ENCODE measurements around the gene PAK1IP1. TPM values are rescaled to one million over a fixed set of nuclear protein-coding genes. Genes with fewer than 3 reads are reported as not detected.

Gene PAK1IP1
- total and polyA plus RNA-seq, 7 donors: 6.6 to 14.6 (median 10.8) TPM

DNA sequence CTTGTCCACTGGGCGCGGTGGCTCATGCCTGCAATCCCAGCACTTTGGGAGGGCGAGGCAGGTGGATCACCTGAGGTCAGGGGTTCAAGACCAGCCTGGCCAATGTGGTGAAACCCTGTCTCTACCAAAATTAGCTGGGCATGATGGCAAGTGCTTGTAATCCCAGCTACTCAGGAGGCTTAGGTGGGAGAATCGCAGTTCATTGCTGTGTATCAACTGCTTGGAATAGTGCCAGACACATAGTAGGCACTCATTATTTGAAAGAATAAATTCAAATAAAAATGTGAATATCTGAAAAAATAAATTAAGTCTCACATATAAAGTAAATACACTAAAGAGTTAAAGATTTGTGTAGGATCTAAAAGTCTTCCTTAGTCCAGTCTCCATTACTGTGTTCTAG lies 1.9 kb downstream of the PAK1IP1 start:
- Histone ChIP-seq H3K36me3 (peaks cover 0 to 39% (median 2%) of the 10 kb centered on the region in 4 donors), H3K4me1 (peaks cover 0 to 31% (median 27%) of the 10 kb centered on the region in 4 donors), H3K9me3 (no peaks in the 10 kb centered on the region), H3K4me3 (no peak overlapping the region), H3K27ac (no peak overlapping the region), H3K27me3 (no peaks in the 10 kb centered on the region)
- TF ChIP-seq POLR2AphosphoS5 (IDR thresholded peaks at IDR 0.05) (no peak), EP300 (IDR thresholded peaks at IDR 0.05) (no peak), POLR2A (IDR thresholded peaks at IDR 0.05) (no peak)
- TF ChIP-seq, protein P1, sequence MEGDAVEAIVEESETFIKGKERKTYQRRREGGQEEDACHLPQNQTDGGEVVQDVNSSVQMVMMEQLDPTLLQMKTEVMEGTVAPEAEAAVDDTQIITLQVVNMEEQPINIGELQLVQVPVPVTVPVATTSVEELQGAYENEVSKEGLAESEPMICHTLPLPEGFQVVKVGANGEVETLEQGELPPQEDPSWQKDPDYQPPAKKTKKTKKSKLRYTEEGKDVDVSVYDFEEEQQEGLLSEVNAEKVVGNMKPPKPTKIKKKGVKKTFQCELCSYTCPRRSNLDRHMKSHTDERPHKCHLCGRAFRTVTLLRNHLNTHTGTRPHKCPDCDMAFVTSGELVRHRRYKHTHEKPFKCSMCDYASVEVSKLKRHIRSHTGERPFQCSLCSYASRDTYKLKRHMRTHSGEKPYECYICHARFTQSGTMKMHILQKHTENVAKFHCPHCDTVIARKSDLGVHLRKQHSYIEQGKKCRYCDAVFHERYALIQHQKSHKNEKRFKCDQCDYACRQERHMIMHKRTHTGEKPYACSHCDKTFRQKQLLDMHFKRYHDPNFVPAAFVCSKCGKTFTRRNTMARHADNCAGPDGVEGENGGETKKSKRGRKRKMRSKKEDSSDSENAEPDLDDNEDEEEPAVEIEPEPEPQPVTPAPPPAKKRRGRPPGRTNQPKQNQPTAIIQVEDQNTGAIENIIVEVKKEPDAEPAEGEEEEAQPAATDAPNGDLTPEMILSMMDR (IDR thresholded peaks at IDR 0.05): no peak
- DNase-seq: no peak
- intact Hi-C loops (cut with DNase I): no loop called here
- 95 to 96% methylated on average over 4 of the region's 4 CpGs for WGBS, 2 donors

GRCh38 chr6:10713962-10714361 lies 19.2 kb downstream of the PAK1IP1 start:
- Histone ChIP-seq H3K9me3 (peaks cover 0 to 4% (median 0%) of the 10 kb centered on the region in 4 donors), H3K4me1 (no peaks in the 10 kb centered on the region), H3K27ac (no peak overlapping the region), H3K27me3 (no peaks in the 10 kb centered on the region), H3K36me3 (peaks cover 0 to 14% (median 1%) of the 10 kb centered on the region in 4 donors), H3K4me3 (no peak overlapping the region)
- 88 to 91% methylated on average over 8 of the region's 8 CpGs for whole genome bisulfite sequencing, 2 donors
- intact Hi-C loops (cut with DNase I): no loop called here
- TF ChIP-seq EP300 (IDR thresholded peaks at IDR 0.05) (no peak), POLR2AphosphoS5 (IDR thresholded peaks at IDR 0.05) (no peak), POLR2A (IDR thresholded peaks at IDR 0.05) (no peak)
- TF ChIP-seq, protein P1 (IDR thresholded peaks at IDR 0.05): no peak
- no peak for DNase-seq

DNA sequence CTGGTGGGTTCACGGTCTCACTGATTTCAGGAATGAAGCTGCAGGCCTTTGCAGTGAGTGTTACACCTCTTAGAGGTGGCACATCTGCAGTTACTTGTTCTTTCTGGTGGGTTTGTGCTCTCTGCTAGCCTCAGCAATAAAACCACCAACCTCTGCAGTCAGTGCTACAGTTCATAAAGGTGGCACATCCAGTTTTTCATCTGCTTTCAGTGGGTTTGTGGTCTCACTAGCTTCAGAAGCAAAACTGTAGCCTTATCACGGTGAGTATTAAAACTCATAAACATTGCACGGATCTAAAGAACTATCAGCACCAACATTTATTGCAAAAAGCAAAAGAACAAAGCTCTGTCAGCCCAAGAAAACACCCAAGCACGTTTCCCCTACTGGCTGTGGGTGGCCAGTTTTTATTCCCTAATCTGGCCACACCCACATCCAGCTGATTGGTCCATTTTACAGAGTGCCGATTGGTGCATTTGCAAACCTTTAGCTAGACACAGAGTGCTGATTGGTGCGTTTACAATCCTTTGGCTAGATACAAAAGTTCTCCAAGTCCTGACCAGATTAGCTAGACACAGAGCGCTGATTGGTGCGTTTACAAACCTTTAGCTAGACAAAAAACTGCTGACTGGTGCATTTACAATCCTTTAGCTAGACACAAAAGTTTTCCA lies 24.7 kb downstream of the PAK1IP1 start:
- no peaks in the 10 kb centered on the region for H3K36me3 ChIP-seq
- peaks cover 0 to 4% (median 0%) of the 10 kb centered on the region in 4 donors for H3K9me3 ChIP-seq
- DNase-seq: no peak
- TF ChIP-seq POLR2AphosphoS5 (IDR thresholded peaks at IDR 0.05) (no peak), POLR2A (IDR thresholded peaks at IDR 0.05) (no peak), EP300 (IDR thresholded peaks at IDR 0.05) (no peak)
- TF ChIP-seq, protein P1 (IDR thresholded peaks at IDR 0.05): no peak
- peaks cover 0 to 28% (median 13%) of the 10 kb centered on the region in 4 donors for H3K4me1 ChIP-seq
- intact Hi-C loops (cut with DNase I): no loop called here
- peak overlapping the region; percentile 29 to 60 (median 52) for H3K4me3 ChIP-seq
- H3K27me3 ChIP-seq: no peaks in the 10 kb centered on the region
- WGBS, 2 donors: 64 to 72% methylated on average over 8 of the region's 8 CpGs
- H3K27ac ChIP-seq: peak overlapping the region; percentile 73 to 87 (median 77)

DNA sequence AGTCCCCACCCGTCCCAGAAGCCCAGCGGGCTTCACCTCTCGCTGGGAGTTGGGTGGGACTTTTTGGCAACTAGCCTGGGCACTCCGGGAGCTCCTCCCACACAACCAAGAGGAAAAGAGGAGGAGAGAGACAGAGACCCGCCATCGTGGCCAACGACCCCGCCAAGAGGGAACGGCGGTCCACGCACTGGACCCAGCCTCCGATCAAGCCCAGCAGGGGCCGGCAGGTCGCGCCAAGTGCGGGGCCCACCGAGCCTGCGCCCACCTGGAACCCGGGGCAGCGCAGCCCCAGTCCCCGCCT lies 25.1 kb downstream of the PAK1IP1 start:
- intact Hi-C loops (cut with DNase I): loop anchor here (10.0 kb wide), 1 partner anchor 115 kb away; no protein-coding TSS in a partner anchor
- Histone ChIP-seq H3K36me3 (peaks cover 0 to under 1% (median 0%) of the 10 kb centered on the region in 4 donors), H3K4me3 (peak overlapping the region; percentile 29 to 60 (median 52)), H3K27ac (peak overlapping the region; percentile 73 to 87 (median 77)), H3K27me3 (no peaks in the 10 kb centered on the region), H3K9me3 (peaks cover 0 to 4% (median 0%) of the 10 kb centered on the region in 4 donors), H3K4me1 (peaks cover 0 to 32% (median 18%) of the 10 kb centered on the region in 4 donors)
- 31 to 33% methylated on average over 21 of the region's 21 CpGs for WGBS, 2 donors
- no peak for DNase-seq
- TF ChIP-seq POLR2A (IDR thresholded peaks at IDR 0.05): no peak
- TF ChIP-seq, protein P1 (IDR thresholded peaks at IDR 0.05): no peak
- TF ChIP-seq POLR2AphosphoS5 (IDR thresholded peaks at IDR 0.05): no peak
- TF ChIP-seq EP300 (IDR thresholded peaks at IDR 0.05): no peak
